Activated T-cell treated with anti-CD3 and anti-CD28 coated beads, Interleukin-2, amount 50 U/mL, for 4 hours (primary cell): ENCODE results near the gene PHF2. TPM values are rescaled to one million over a fixed set of nuclear protein-coding genes. Genes with fewer than 3 reads are reported as not detected.

Experiments used
- ATAC-seq, 2 donors: fragments of 200-7000 bp; cut with Tn5 transposase; one replicate each; pipeline ENCODE4 v1.10.0; 2021
- DNase-seq: peaks from one replicate; pipeline ENCODE4 v3.0.0-alpha.2; 2020
- H3K27me3 Mint-ChIP-seq: one replicate; pipeline ENCODE4 v1.8.0; 2021; ENCODE audit warnings: low read depth, mixed read lengths
- H3K36me3 Mint-ChIP-seq: one replicate; pipeline ENCODE4 v1.8.0; 2022; ENCODE audit warnings: mixed read lengths; ENCODE audit not compliant: insufficient read depth
- H3K4me1 Mint-ChIP-seq: one replicate; pipeline ENCODE4 v1.8.0; 2021; ENCODE audit warnings: low read depth, mixed read lengths
- H3K4me3 Mint-ChIP-seq: one replicate; pipeline ENCODE4 v1.8.0; 2021; ENCODE audit warnings: mild to moderate bottlenecking, moderate library complexity, mixed read lengths
- H3K9me3 Mint-ChIP-seq: one replicate; pipeline ENCODE4 v1.8.0; 2021; ENCODE audit warnings: mixed read lengths
- total RNA-seq, 3 donors: library from RNA; stranded (reverse); gene quantifications; one replicate each; pipeline ENCODE4 v1.2.1, GENCODE V29; 2021

PHF2 gene
- total RNA-seq: 10 to 100 TPM; 19.2 to 20.8 (median 20.8) TPM

GRCh38 chr9:93576258-93577077, at the start of gene PHF2:
Gene PHF2, plus strand, starts transcription at chr9:93576584. Its CDS starts 190 bp downstream, at chr9:93576774.
- H3K4me3 Mint-ChIP-seq: peak within 1 kb of the TSS; percentile 87
- H3K4me1 Mint-ChIP-seq: peaks cover 48% of the 10 kb centered on the region
- H3K36me3 Mint-ChIP-seq: no peaks in the 10 kb centered on the region
- no peaks in the 10 kb centered on the region for H3K27me3 Mint-ChIP-seq
- no peaks in the 10 kb centered on the region for H3K9me3 Mint-ChIP-seq
- ATAC-seq: peak; percentile 55 to 66
- DNase-seq: peak; percentile 25

- Mint-ChIP-seq H3K36me3 (peaks cover 49% of the 10 kb centered on the region), H3K4me1 (no peaks in the 10 kb centered on the region), H3K4me3 (no peak overlapping the region), H3K9me3 (no peaks in the 10 kb centered on the region), H3K27me3 (no peaks in the 10 kb centered on the region)
- ATAC-seq: no peak
- DNase-seq: no peak
Observed at GRCh38 chr9:93531374-93531773, 45.0 kb upstream of the PHF2 start.

GRCh38 chr9:93532141-93532540, 44.2 kb upstream of the PHF2 start:
- H3K4me1 Mint-ChIP-seq: no peaks in the 10 kb centered on the region
- peaks cover 41% of the 10 kb centered on the region for H3K36me3 Mint-ChIP-seq
- H3K9me3 Mint-ChIP-seq: no peaks in the 10 kb centered on the region
- no peak for ATAC-seq
- H3K4me3 Mint-ChIP-seq: no peak overlapping the region
- H3K27me3 Mint-ChIP-seq: no peaks in the 10 kb centered on the region
- no peak for DNase-seq

GRCh38 chr9:93533863-93534262, 42.5 kb upstream of the PHF2 start:
- Mint-ChIP-seq H3K9me3 (no peaks in the 10 kb centered on the region), H3K27me3 (no peaks in the 10 kb centered on the region), H3K4me3 (no peak overlapping the region), H3K36me3 (peaks cover 43% of the 10 kb centered on the region), H3K4me1 (no peaks in the 10 kb centered on the region)
- DNase-seq (no peak), ATAC-seq (no peak)

- DNase-seq (no peak), ATAC-seq (no peak)
- Mint-ChIP-seq H3K4me3 (no peak overlapping the region), H3K36me3 (peaks cover 48% of the 10 kb centered on the region), H3K4me1 (no peaks in the 10 kb centered on the region), H3K9me3 (no peaks in the 10 kb centered on the region), H3K27me3 (no peaks in the 10 kb centered on the region)
Observed at GRCh38 chr9:93536167-93536566, 40.2 kb upstream of the PHF2 start.

GRCh38 chr9:93536874-93537273, 39.5 kb upstream of the PHF2 start:
- DNase-seq (no peak), ATAC-seq (no peak)
- peaks cover 49% of the 10 kb centered on the region for H3K36me3 Mint-ChIP-seq
- H3K27me3 Mint-ChIP-seq: no peaks in the 10 kb centered on the region
- H3K4me3 Mint-ChIP-seq: no peak overlapping the region
- H3K9me3 Mint-ChIP-seq: no peaks in the 10 kb centered on the region
- no peaks in the 10 kb centered on the region for H3K4me1 Mint-ChIP-seq

- H3K4me3 Mint-ChIP-seq: no peak overlapping the region
- H3K4me1 Mint-ChIP-seq: no peaks in the 10 kb centered on the region
- no peak for ATAC-seq
- no peak for DNase-seq
- no peaks in the 10 kb centered on the region for H3K9me3 Mint-ChIP-seq
- peaks cover 37% of the 10 kb centered on the region for H3K36me3 Mint-ChIP-seq
- H3K27me3 Mint-ChIP-seq: no peaks in the 10 kb centered on the region
Observed at GRCh38 chr9:93540305-93540704, 36.1 kb upstream of the PHF2 start.

GRCh38 chr9:93541005-93541404, 35.4 kb upstream of the PHF2 start:
- ATAC-seq (no peak), DNase-seq (no peak)
- no peaks in the 10 kb centered on the region for H3K9me3 Mint-ChIP-seq
- no peaks in the 10 kb centered on the region for H3K27me3 Mint-ChIP-seq
- H3K36me3 Mint-ChIP-seq: peaks cover 36% of the 10 kb centered on the region
- no peaks in the 10 kb centered on the region for H3K4me1 Mint-ChIP-seq
- H3K4me3 Mint-ChIP-seq: no peak overlapping the region

GRCh38 chr9:93541581-93542349, 34.6 kb upstream of the PHF2 start:
- Mint-ChIP-seq H3K36me3 (peaks cover 43% of the 10 kb centered on the region), H3K4me1 (no peaks in the 10 kb centered on the region), H3K27me3 (no peaks in the 10 kb centered on the region), H3K9me3 (no peaks in the 10 kb centered on the region), H3K4me3 (no peak overlapping the region)
- ATAC-seq: no peak
- no peak for DNase-seq

- Mint-ChIP-seq H3K4me3 (no peak overlapping the region), H3K4me1 (no peaks in the 10 kb centered on the region), H3K27me3 (no peaks in the 10 kb centered on the region), H3K36me3 (peaks cover 47% of the 10 kb centered on the region), H3K9me3 (no peaks in the 10 kb centered on the region)
- ATAC-seq (no peak), DNase-seq (no peak)
Observed at GRCh38 chr9:93543117-93543516, 33.3 kb upstream of the PHF2 start.

- DNase-seq: no peak
- no peak for ATAC-seq
- Mint-ChIP-seq H3K4me3 (no peak overlapping the region), H3K9me3 (no peaks in the 10 kb centered on the region), H3K27me3 (no peaks in the 10 kb centered on the region), H3K4me1 (no peaks in the 10 kb centered on the region), H3K36me3 (peaks cover 43% of the 10 kb centered on the region)
Observed at GRCh38 chr9:93546356-93546755, 30.0 kb upstream of the PHF2 start.

- no peaks in the 10 kb centered on the region for H3K27me3 Mint-ChIP-seq
- H3K4me3 Mint-ChIP-seq: no peak overlapping the region
- ATAC-seq (no peak), DNase-seq (no peak)
- H3K4me1 Mint-ChIP-seq: no peaks in the 10 kb centered on the region
- H3K9me3 Mint-ChIP-seq: no peaks in the 10 kb centered on the region
- peaks cover 47% of the 10 kb centered on the region for H3K36me3 Mint-ChIP-seq
Observed at GRCh38 chr9:93549611-93550010, 26.8 kb upstream of the PHF2 start.

- Mint-ChIP-seq H3K27me3 (no peaks in the 10 kb centered on the region), H3K9me3 (no peaks in the 10 kb centered on the region), H3K4me3 (no peak overlapping the region), H3K36me3 (peaks cover 40% of the 10 kb centered on the region), H3K4me1 (no peaks in the 10 kb centered on the region)
- no peak for DNase-seq
- no peak for ATAC-seq
Observed at GRCh38 chr9:93552923-93553322, 23.5 kb upstream of the PHF2 start.

- ATAC-seq (no peak), DNase-seq (no peak)
- no peak overlapping the region for H3K4me3 Mint-ChIP-seq
- peaks cover 52% of the 10 kb centered on the region for H3K36me3 Mint-ChIP-seq
- no peaks in the 10 kb centered on the region for H3K4me1 Mint-ChIP-seq
- no peaks in the 10 kb centered on the region for H3K27me3 Mint-ChIP-seq
- no peaks in the 10 kb centered on the region for H3K9me3 Mint-ChIP-seq
Observed at GRCh38 chr9:93555370-93555769, 21.0 kb upstream of the PHF2 start.
